Gastroesophageal sphincter (tissue), 4 donors: ENCODE measurements around the gene TNNT3. TPM values are rescaled to one million over a fixed set of nuclear protein-coding genes. Genes with fewer than 3 reads are reported as not detected.
A peak's percentile ranks its signal among the peaks of the same experiment; 100 is the strongest.

Experiments
- ATAC-seq: fragments of 150-250 bp; one replicate; pipeline ENCODE4 v1.9.1; 2016; ENCODE audit warnings: mild to moderate bottlenecking, moderate library complexity
- H3K27ac ChIP-seq, 4 donors: fragments of 200-600 bp; sonication (generic) in 3 of 4; 1 replicate in 3 of 4; 2 replicates in 1 of 4; pipeline ENCODE4 v1.5.1; 2016 to 2019
- H3K27me3 ChIP-seq: fragments of 200-600 bp; sonication (generic); one replicate; pipeline ENCODE4 v1.5.1; 2019
- H3K36me3 ChIP-seq, 2 donors: fragments of 200-600 bp; sonication (generic); one replicate each; pipeline ENCODE4 v1.5.1; 2019; ENCODE audit warnings: control low read depth in 1 of 2
- H3K4me1 ChIP-seq, 3 donors: fragments of 200-600 bp; sonication (generic); 1 replicate in 2 of 3; 2 replicates in 1 of 3; pipeline ENCODE4 v1.5.1; 2016 to 2019; ENCODE audit warnings: control low read depth in 2 of 3
- H3K4me3 ChIP-seq, 2 donors: fragments of 200-600 bp; sonication (generic); one replicate each; pipeline ENCODE4 v1.5.1; 2019; ENCODE audit warnings: mild to moderate bottlenecking in 1 of 2, moderate library complexity in 1 of 2
- H3K9me3 ChIP-seq, 3 donors: fragments of 200-600 bp; sonication (generic); one replicate each; pipeline ENCODE4 v1.5.1; 2017 to 2019; ENCODE audit warnings: control low read depth in 2 of 3
- CTCF ChIP-seq, 4 experiments: fragments of 200-600 bp in 2 of 4; fragments of 450-650 bp in 2 of 4; sonication (generic) in 1 of 4; IDR thresholded peaks; one replicate each; pipeline ENCODE4 v1.5.1; 2017 to 2019; ENCODE audit warnings: antibody characterized with exemption in 4 of 4, mild to moderate bottlenecking in 2 of 4, moderate library complexity in 2 of 4
- EP300 ChIP-seq: sonication (generic); formaldehyde crosslinking; IDR thresholded peaks from one replicate; pipeline ENCODE4 v1.6.1; 2017; ENCODE audit warnings: antibody characterized with exemption, mild to moderate bottlenecking
- POLR2A ChIP-seq, 2 donors: fragments of 450-650 bp; IDR thresholded peaks; one replicate each; pipeline ENCODE4 v1.6.1; 2017; ENCODE audit warnings: antibody characterized with exemption in 2 of 2, mild to moderate bottlenecking in 2 of 2, moderate library complexity in 1 of 2
- POLR2AphosphoS5 ChIP-seq: sonication (generic); formaldehyde crosslinking; IDR thresholded peaks from one replicate; pipeline ENCODE4 v1.6.1; 2017; ENCODE audit warnings: antibody characterized with exemption
- WGBS, 2 donors: methylation state at CpG; one replicate each; pipeline ENCODE4 v1.1.5; 2018; ENCODE audit warnings: low coverage in 1 of 2; 5-methylcytosine and 5-hydroxymethylcytosine counted together
- total RNA-seq, 4 donors: library from RNA; depleted of rRNA; stranded (reverse); fragments of >200 nt; gene quantifications; one replicate each; pipeline ENCODE4 v1.1.0, GENCODE V29; 2016

TNNT3 gene
- total RNA-seq, 4 donors from 2014 or later, result 1.7 to 4.3 (median 2.5) TPM

DNA sequence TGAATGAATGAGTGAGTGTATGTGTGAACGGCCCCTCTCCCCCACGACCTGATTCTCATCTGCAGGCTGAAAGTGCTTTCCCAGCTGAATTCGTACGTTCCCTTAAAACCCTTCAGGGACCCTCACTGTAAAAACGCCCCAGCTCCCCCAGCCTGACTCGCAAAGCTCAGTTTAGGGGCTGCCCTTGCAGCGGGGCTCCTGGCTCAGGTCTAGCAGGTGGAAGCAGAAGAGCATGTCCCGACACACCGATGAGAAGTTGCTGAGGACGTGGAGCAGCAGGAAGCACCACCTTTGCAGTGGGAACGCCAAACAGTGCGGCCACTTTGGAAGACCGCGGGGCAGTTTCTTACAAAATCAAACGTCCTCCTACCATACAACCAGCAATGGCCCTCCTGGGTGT, 24.1 kb downstream of the TNNT3 start:
- 70% methylated on average over 4 of the region's 15 CpGs; no CpG with 5 or more reads in 1 of the 2 donors for WGBS, 2 donors
- no peaks in the 10 kb centered on the region for H3K9me3 ChIP-seq
- no peak overlapping the region for H3K27ac ChIP-seq
- peaks cover 0 to 8% (median 5%) of the 10 kb centered on the region in 3 donors for H3K4me1 ChIP-seq
- H3K27me3 ChIP-seq, result peaks cover 8% of the 10 kb centered on the region
- no peaks in the 10 kb centered on the region for H3K36me3 ChIP-seq
- no peak for TF ChIP-seq POLR2A (IDR thresholded peaks at IDR 0.05)
- TF ChIP-seq CTCF (IDR thresholded peaks at IDR 0.05), result no peak
- no peak for TF ChIP-seq EP300
- no peak for TF ChIP-seq POLR2AphosphoS5
- no peak overlapping the region for H3K4me3 ChIP-seq
- no peak for ATAC-seq

DNA sequence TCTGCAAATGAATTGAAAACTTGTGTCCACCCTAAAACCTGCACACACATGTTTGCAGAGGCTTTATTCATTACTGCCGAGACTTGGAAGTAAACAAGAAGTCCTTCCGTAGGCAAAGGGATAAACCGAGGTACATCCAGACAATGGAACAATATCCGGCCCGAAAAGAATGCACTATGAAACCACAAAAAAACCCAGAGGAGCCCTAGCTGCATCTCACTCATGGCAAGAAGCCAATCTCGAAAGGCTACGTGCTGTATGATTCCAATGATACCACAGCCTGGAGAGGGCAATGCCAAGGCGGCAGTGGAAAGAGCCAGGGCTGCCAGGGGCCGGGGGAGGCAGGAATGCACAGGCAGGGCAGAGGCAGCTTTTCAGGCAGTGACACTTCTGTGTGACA, 24.5 kb downstream of the TNNT3 start:
- WGBS, 2 donors, result 35 to 72% methylated on average over 5 to 8 of the region's 9 CpGs
- Histone ChIP-seq H3K9me3 (no peaks in the 10 kb centered on the region), H3K4me1 (peaks cover 0 to 4% (median 3%) of the 10 kb centered on the region in 3 donors), H3K27ac (no peak overlapping the region), H3K27me3 (peaks cover 4% of the 10 kb centered on the region), H3K4me3 (no peak overlapping the region), H3K36me3 (no peaks in the 10 kb centered on the region)
- no peak for ATAC-seq
- no peak for TF ChIP-seq POLR2A (IDR thresholded peaks at IDR 0.05)
- no peak for TF ChIP-seq CTCF (IDR thresholded peaks at IDR 0.05)
- no peak for TF ChIP-seq EP300
- no peak for TF ChIP-seq POLR2AphosphoS5

- Histone ChIP-seq H3K36me3 (no peaks in the 10 kb centered on the region), H3K27me3 (no peaks in the 10 kb centered on the region), H3K9me3 (no peaks in the 10 kb centered on the region), H3K4me1 (no peaks in the 10 kb centered on the region), H3K4me3 (no peak within 1 kb of the TSS), H3K27ac (no peak within 1 kb of the TSS)
- TF ChIP-seq POLR2A (IDR thresholded peaks at IDR 0.05), result no peak
- TF ChIP-seq POLR2AphosphoS5, result no peak
- TF ChIP-seq EP300, result no peak
- TF ChIP-seq CTCF (IDR thresholded peaks at IDR 0.05), result no peak
- no CpG with 5 or more reads among the region's 85 CpGs for WGBS, 2 donors
- ATAC-seq, result peak; percentile 78
Observed at GRCh38 chr11:1946812-1947484, 27.4 kb downstream of the TNNT3 start, which contains the start of gene MRPL23. TSS of gene MRPL23 (plus strand) at chr11:1947332. CDS start at chr11:1947363, 31 bp downstream.

DNA sequence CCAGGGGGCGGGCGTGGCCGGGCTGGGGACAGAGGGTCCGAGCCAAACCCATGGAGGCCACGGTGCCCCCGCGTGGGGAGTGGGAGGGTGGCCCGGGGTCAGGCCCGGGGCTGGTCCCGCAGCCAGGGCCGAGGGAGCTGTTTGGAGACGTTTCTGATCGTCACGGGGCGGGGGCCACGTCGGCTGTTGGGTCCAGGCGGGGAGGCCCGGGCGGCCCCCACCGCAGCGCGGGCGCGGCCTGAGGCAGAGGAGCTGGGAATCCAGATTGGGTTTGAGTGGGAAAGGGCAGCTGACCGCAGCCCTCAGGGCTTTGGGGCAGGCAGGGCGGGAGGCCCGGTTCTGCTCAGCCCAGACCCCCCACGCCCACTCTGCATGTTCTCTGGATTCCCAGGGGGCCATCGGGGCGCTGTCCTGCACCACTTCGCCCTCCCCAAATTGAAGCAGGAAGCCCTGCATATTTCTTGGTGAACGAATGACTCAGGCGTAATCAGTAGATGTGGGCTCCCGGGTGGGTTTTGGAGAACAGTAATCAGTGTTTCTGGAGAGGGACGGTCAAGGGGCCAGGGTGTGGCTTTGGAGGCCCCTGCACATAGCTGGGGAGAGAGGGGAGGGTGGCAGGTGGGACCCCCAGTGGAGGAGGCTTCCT, 28.2 kb downstream of the TNNT3 start:
- ATAC-seq, result peak; percentile 40
- TF ChIP-seq POLR2AphosphoS5 (no peak), CTCF (IDR thresholded peaks at IDR 0.05) (no peak), POLR2A (IDR thresholded peaks at IDR 0.05) (no peak), EP300 (no peak)
- H3K4me3 ChIP-seq, result no peak overlapping the region

GRCh38 chr11:1948389-1948788, 28.9 kb downstream of the TNNT3 start:
- no peaks in the 10 kb centered on the region for H3K4me1 ChIP-seq
- no CpG with 5 or more reads among the region's 11 CpGs for WGBS, 2 donors
- TF ChIP-seq EP300 (no peak), CTCF (IDR thresholded peaks at IDR 0.05) (no peak), POLR2AphosphoS5 (no peak), POLR2A (IDR thresholded peaks at IDR 0.05) (no peak)
- no peaks in the 10 kb centered on the region for H3K27me3 ChIP-seq
- no peaks in the 10 kb centered on the region for H3K36me3 ChIP-seq
- H3K27ac ChIP-seq, result no peak overlapping the region
- peak; percentile 26 for ATAC-seq
- no peak overlapping the region for H3K4me3 ChIP-seq
- H3K9me3 ChIP-seq, result no peaks in the 10 kb centered on the region

More for the DNA sequence above, 28.2 kb downstream of the TNNT3 start:
- WGBS, 2 donors, result no CpG with 5 or more reads among the region's 36 CpGs
- no peaks in the 10 kb centered on the region for H3K36me3 ChIP-seq
- no peaks in the 10 kb centered on the region for H3K9me3 ChIP-seq
- no peak overlapping the region for H3K27ac ChIP-seq
- H3K4me1 ChIP-seq, result no peaks in the 10 kb centered on the region
- H3K27me3 ChIP-seq, result no peaks in the 10 kb centered on the region
